Measurements from ENCODE around the gene APELA.

DNA sequence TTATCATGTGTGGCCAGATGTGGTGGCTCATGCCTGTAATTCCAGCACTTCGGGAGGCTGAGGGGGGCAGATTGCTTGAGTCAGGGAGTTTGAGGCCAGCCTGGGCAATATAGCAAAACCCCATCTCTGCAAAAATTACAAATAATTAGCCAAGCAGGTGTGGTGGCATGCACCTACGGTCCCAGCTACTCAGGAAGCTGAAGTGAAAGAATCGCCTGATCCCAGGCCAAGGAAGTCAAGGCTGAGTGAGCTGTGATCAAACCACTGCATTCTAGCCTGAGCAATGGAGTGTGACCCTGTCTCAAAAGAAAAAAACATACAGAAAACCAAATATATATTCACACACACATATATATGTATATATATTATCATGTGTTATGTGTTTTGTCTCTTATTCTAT is 15.0 kb downstream of the APELA start:
- TF ChIP-seq, protein P1, sequence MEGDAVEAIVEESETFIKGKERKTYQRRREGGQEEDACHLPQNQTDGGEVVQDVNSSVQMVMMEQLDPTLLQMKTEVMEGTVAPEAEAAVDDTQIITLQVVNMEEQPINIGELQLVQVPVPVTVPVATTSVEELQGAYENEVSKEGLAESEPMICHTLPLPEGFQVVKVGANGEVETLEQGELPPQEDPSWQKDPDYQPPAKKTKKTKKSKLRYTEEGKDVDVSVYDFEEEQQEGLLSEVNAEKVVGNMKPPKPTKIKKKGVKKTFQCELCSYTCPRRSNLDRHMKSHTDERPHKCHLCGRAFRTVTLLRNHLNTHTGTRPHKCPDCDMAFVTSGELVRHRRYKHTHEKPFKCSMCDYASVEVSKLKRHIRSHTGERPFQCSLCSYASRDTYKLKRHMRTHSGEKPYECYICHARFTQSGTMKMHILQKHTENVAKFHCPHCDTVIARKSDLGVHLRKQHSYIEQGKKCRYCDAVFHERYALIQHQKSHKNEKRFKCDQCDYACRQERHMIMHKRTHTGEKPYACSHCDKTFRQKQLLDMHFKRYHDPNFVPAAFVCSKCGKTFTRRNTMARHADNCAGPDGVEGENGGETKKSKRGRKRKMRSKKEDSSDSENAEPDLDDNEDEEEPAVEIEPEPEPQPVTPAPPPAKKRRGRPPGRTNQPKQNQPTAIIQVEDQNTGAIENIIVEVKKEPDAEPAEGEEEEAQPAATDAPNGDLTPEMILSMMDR (conservative IDR thresholded peaks at IDR 0.05): no peak
- TF ChIP-seq ZFX (IDR thresholded peaks at IDR 0.05): no peak
